Nephron progenitor cell (in vitro differentiated cells): ENCODE results near the gene CD99L2.

ENCODE experiments used
- DNase-seq: peaks from one replicate; pipeline ENCODE4 v3.0.0; 2021
- H3K27ac Mint-ChIP-seq: 2 replicates; pipeline ENCODE4 v1.8.0; 2021; ENCODE audit warnings: mild to moderate bottlenecking, moderate library complexity, mixed read lengths
- H3K27me3 Mint-ChIP-seq: 2 replicates; pipeline ENCODE4 v1.8.0; 2021; ENCODE audit warnings: mild to moderate bottlenecking, low read depth, mixed read lengths; ENCODE audit not compliant: poor library complexity
- H3K36me3 Mint-ChIP-seq: 2 replicates; pipeline ENCODE4 v1.8.0; 2021; ENCODE audit warnings: low read depth, mixed read lengths
- H3K4me1 Mint-ChIP-seq: 2 replicates; pipeline ENCODE4 v1.8.0; 2021; ENCODE audit warnings: mixed read lengths
- H3K4me3 Mint-ChIP-seq: 2 replicates; pipeline ENCODE4 v1.8.0; 2021; ENCODE audit warnings: mild to moderate bottlenecking, moderate library complexity, mixed read lengths
- H3K9me3 Mint-ChIP-seq: 2 replicates; pipeline ENCODE4 v1.8.0; 2021; ENCODE audit warnings: mild to moderate bottlenecking, moderate library complexity, mixed read lengths
- CTCF ChIP-seq: fragments of 200-600 bp; sonication (generic); IDR thresholded peaks from 2 replicates; pipeline ENCODE4 v1.5.0; 2021; ENCODE audit warnings: antibody characterized with exemption

CD99L2 gene

DNA sequence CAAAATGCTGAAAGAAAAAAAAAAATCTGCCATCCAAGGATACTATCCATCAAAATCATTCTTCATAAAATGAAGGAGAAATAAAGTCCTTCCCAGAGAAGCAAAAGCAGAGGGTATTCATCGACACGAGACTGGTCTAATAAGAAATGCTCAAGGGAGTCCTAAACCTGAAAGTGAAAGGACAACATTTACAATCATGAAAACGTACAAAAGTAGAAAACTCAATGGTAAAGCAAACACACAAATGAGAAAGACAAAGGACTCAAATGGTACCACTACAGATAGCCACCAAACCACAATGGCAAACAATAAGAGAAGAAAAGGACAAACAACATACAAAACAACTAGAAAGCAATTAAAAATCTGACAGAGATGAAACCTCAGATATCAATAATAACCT is 41.0 kb downstream of the CD99L2 start:
- no peak for DNase-seq
- Mint-ChIP-seq H3K4me1 (no peaks in the 10 kb centered on the region), H3K27me3 (no peaks in the 10 kb centered on the region), H3K9me3 (peaks cover 93% of the 10 kb centered on the region), H3K4me3 (no peak overlapping the region), H3K36me3 (peaks cover 86% of the 10 kb centered on the region), H3K27ac (no peak overlapping the region)
- TF ChIP-seq CTCF: no peak

- no peak for DNase-seq
- no peaks in the 10 kb centered on the region for H3K27me3 Mint-ChIP-seq
- H3K4me1 Mint-ChIP-seq: no peaks in the 10 kb centered on the region
- no peak for TF ChIP-seq CTCF
- peaks cover 93% of the 10 kb centered on the region for H3K9me3 Mint-ChIP-seq
- H3K4me3 Mint-ChIP-seq: no peak overlapping the region
- H3K27ac Mint-ChIP-seq: no peak overlapping the region
- H3K36me3 Mint-ChIP-seq: peaks cover 90% of the 10 kb centered on the region
Observed at GRCh38 chrX:150856785-150857184, 41.7 kb downstream of the CD99L2 start.

DNA sequence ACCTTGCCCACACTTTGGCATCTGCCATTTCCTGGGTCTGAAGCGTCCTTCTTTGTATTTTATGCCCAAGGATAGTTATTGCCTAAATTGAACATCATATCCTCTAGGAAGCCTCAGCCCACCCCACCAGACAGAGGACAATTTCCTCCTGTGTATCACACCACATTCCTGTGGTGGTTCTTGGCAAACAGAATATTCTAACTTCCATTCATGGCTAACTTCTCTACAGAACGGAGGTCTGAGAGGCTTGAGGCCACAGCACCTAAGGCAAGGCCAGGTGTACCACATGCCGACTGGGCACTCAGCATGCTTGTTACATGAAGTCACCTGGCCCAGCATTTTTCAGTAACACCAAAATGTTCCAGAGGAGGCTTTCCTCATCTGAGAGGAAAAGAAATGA is 42.4 kb downstream of the CD99L2 start:
- no peak for DNase-seq
- H3K27me3 Mint-ChIP-seq: no peaks in the 10 kb centered on the region
- H3K9me3 Mint-ChIP-seq: peaks cover 91% of the 10 kb centered on the region
- no peaks in the 10 kb centered on the region for H3K4me1 Mint-ChIP-seq
- TF ChIP-seq CTCF: no peak
- no peak overlapping the region for H3K4me3 Mint-ChIP-seq
- H3K36me3 Mint-ChIP-seq: peaks cover 90% of the 10 kb centered on the region
- no peak overlapping the region for H3K27ac Mint-ChIP-seq

DNA sequence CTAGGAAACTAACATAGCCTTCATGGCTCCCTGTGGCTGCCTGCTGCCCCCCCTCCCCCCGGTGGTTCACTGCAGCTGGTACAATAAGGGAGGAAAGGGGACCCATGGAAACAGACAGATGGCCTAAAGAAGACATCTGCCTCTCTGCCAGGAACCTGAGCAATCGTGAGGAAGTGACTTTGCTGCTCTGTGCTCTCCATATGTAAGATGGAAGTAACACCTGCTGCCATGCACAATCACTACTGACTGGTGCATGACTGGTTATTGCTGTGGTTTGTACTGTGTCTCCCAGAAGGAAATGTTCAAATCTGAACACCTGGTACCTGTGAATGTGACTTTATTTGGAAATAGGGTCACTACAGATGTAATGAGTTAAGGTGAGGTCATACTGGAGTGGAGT is 43.6 kb downstream of the CD99L2 start:
- Mint-ChIP-seq H3K4me1 (no peaks in the 10 kb centered on the region), H3K4me3 (no peak overlapping the region), H3K9me3 (peaks cover 82% of the 10 kb centered on the region), H3K36me3 (peaks cover 78% of the 10 kb centered on the region), H3K27ac (no peak overlapping the region), H3K27me3 (no peaks in the 10 kb centered on the region)
- no peak for DNase-seq
- no peak for TF ChIP-seq CTCF

GRCh38 chrX:150849996-150850720 is 48.3 kb downstream of the CD99L2 start:
- TF ChIP-seq CTCF: no peak
- DNase-seq: no peak
- peaks cover 24% of the 10 kb centered on the region for H3K4me1 Mint-ChIP-seq
- peaks cover 36% of the 10 kb centered on the region for H3K36me3 Mint-ChIP-seq
- H3K27me3 Mint-ChIP-seq: no peaks in the 10 kb centered on the region
- peaks cover 54% of the 10 kb centered on the region for H3K9me3 Mint-ChIP-seq
- no peak overlapping the region for H3K4me3 Mint-ChIP-seq
- H3K27ac Mint-ChIP-seq: no peak overlapping the region

DNA sequence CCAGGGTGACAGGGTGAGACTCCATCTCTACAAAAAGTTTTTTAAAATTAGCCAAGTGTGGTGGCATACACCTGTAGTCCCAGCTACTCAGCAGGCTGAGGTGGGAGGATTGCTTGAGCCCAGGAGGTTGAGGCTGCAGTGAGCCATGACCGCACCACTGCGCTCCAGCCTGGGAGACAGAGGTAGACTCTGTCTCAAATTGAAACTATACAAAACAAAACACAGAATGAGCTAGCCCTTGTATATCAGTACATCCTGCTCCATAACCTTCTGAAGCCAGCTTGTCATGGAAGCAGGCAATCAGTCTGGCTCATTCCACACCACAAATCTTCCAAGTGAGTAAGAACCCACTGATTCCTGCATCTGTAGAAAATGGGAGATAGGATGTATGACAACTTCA is 49.0 kb downstream of the CD99L2 start:
- peaks cover 47% of the 10 kb centered on the region for H3K9me3 Mint-ChIP-seq
- TF ChIP-seq CTCF: no peak

More for the DNA sequence above, 49.0 kb downstream of the CD99L2 start:
- Mint-ChIP-seq H3K4me3 (no peak overlapping the region), H3K27me3 (no peaks in the 10 kb centered on the region), H3K4me1 (peaks cover 31% of the 10 kb centered on the region), H3K27ac (no peak overlapping the region), H3K36me3 (peaks cover 30% of the 10 kb centered on the region)
- DNase-seq: no peak
